LNCAP (cell line): ENCODE data around the gene KHDC3L.

Experiments
- TF ChIP-seq, protein P1 (sequence below): fragments of 450-650 bp; IDR thresholded peaks from 2 replicates; pipeline ENCODE4 v1.5.1; 2017; ENCODE audit warnings: mild to moderate bottlenecking

The KHDC3L gene

GRCh38 chr6:73340048-73340447, 22.4 kb upstream of the KHDC3L start:
- TF ChIP-seq, protein P1, sequence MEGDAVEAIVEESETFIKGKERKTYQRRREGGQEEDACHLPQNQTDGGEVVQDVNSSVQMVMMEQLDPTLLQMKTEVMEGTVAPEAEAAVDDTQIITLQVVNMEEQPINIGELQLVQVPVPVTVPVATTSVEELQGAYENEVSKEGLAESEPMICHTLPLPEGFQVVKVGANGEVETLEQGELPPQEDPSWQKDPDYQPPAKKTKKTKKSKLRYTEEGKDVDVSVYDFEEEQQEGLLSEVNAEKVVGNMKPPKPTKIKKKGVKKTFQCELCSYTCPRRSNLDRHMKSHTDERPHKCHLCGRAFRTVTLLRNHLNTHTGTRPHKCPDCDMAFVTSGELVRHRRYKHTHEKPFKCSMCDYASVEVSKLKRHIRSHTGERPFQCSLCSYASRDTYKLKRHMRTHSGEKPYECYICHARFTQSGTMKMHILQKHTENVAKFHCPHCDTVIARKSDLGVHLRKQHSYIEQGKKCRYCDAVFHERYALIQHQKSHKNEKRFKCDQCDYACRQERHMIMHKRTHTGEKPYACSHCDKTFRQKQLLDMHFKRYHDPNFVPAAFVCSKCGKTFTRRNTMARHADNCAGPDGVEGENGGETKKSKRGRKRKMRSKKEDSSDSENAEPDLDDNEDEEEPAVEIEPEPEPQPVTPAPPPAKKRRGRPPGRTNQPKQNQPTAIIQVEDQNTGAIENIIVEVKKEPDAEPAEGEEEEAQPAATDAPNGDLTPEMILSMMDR = no peak

GRCh38 chr6:73341335-73341734, 21.1 kb upstream of the KHDC3L start:
- TF ChIP-seq, protein P1 = no peak

- TF ChIP-seq, protein P1 = no peak
These were observed 20.3 kb upstream of the KHDC3L start for GRCh38 chr6:73342174-73342573.

GRCh38 chr6:73343164-73343563, 19.3 kb upstream of the KHDC3L start:
- TF ChIP-seq, protein P1 = no peak

- TF ChIP-seq, protein P1 = no peak
These were observed 13.8 kb upstream of the KHDC3L start for GRCh38 chr6:73348550-73349204.

DNA sequence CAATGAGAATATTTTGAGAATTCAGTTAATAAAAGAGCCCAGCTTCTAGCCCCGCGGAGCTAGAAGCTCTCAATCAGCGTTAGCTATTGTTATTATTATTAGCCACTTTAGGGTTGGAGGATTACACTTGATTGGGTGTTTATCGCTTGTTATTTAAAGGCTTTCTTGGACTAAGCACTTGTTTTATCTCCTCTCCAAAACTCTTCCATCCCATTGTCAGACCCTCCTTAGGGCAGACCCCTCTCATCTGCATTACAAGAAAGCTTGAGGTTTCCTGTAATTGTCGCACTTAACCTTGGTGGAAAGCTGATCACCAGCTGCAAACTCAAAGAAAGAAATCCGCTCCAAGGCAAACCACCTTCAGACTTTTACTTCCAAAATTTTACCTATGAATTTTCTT, 13.1 kb upstream of the KHDC3L start:
- TF ChIP-seq, protein P1 = no peak

GRCh38 chr6:73353636-73354593, 8.5 kb upstream of the KHDC3L start, which contains the start of gene DPPA5:
TSS of gene DPPA5 (minus strand) at chr6:73354276. CDS start at chr6:73354225, 51 bp downstream.
- TF ChIP-seq, protein P1 = no peak
